Muscle of leg (tissue), 11 donors: ENCODE measurements around the gene TRAF1. TPM values are rescaled to one million over a fixed set of nuclear protein-coding genes. Genes with fewer than 3 reads are reported as not detected.

Source experiments
- DNase-seq: peaks from one replicate; pipeline ENCODE4 v3.0.0; 2013
- H3K27ac ChIP-seq: one replicate; pipeline ENCODE4 v1.5.1; 2013; ENCODE audit warnings: mild to moderate bottlenecking, low read length, control low read depth
- H3K27me3 ChIP-seq: one replicate; pipeline ENCODE4 v1.6.1; 2013; ENCODE audit warnings: low read length; ENCODE audit not compliant: control insufficient read depth, insufficient read depth
- H3K36me3 ChIP-seq: one replicate; pipeline ENCODE4 v1.6.1; 2013; ENCODE audit warnings: low read length; ENCODE audit not compliant: control insufficient read depth, insufficient read depth
- H3K4me1 ChIP-seq: one replicate; pipeline ENCODE4 v1.6.1; 2013; ENCODE audit warnings: low read length; ENCODE audit not compliant: control insufficient read depth, insufficient read depth
- H3K4me3 ChIP-seq: one replicate; pipeline ENCODE4 v1.5.1; 2013; ENCODE audit warnings: low read length, control low read depth
- H3K9me3 ChIP-seq: replicated peaks from 2 replicates; pipeline ENCODE4 v1.6.1; 2013; ENCODE audit warnings: low read depth, low read length; ENCODE audit not compliant: control insufficient read depth
- WGBS: methylation state at CpG from one replicate; pipeline ENCODE4 v1.1.5; 2013; ENCODE audit warnings: missing lambda C conversion rate; ENCODE audit not compliant: insufficient coverage; 5-methylcytosine and 5-hydroxymethylcytosine counted together
- polyA plus RNA-seq, 8 donors: library from polyadenylated mRNA; unstranded; fragments of 120-200 nt; gene quantifications; one replicate each; pipeline versions ENCODE4 v1.2.1 to v1.2.3, GENCODE V29; 2013; ENCODE audit warnings: inconsistent platforms in 1 of 8, low replicate concordance in 1 of 8; ENCODE audit not compliant: insufficient read length in 8 of 8, insufficient read depth in 1 of 8
- total RNA-seq: library from RNA; stranded (reverse); fragments of 120-200 nt; gene quantifications from one replicate; pipeline ENCODE4 v1.2.4, GENCODE V29; 2013

TRAF1 gene
- total and polyA plus RNA-seq, 9 donors, result 3.1 to 5.2 (median 3.5) TPM

DNA sequence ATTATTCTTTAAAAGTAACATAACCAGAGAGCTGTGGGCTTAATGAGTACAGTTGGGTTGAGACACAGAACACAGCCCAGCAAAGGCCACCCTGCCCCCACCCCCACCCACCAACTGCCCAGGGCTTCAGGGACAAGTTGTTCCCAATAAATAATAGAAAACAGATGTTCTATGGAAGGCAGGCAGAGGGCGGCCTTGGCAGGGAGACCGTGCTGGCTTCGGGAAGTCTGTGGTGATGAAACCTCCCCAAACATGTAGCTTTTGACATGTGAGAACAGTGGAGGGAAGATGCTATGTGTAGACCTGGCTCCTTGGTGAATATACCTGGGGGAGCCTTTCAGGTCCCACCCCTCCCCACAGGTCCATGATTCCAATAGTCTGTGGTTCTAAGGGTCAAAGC is 10.0 kb downstream of the TRAF1 start:
- Histone ChIP-seq H3K27me3 (no peaks in the 10 kb centered on the region), H3K4me1 (peaks cover 28% of the 10 kb centered on the region), H3K27ac (no peak overlapping the region), H3K9me3 (no peaks in the 10 kb centered on the region), H3K36me3 (no peaks in the 10 kb centered on the region), H3K4me3 (no peak overlapping the region)
- no CpG with 5 or more reads among the region's 3 CpGs for WGBS
- peak; percentile 64 for DNase-seq

GRCh38 chr9:120915854-120916470 is 10.6 kb downstream of the TRAF1 start:
- Histone ChIP-seq H3K36me3 (no peaks in the 10 kb centered on the region), H3K27ac (no peak overlapping the region)

DNA sequence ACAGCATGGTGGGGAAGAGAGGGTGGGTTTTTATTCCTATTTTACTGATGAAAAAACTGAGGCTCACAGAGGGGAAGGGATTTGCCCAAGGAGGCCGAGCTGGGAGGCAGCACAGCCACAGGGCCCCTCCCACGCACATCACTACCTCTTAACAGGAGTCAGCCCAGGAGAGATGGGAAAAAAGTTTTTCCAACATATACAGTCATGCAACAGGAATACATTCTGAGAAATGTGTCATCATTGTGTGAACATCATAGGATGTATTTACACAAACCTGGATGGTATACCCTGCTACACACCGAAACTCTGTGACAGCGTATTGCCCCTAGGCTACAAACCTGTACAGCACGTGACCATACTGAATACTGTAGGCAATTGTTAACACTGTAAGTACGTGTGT is 11.6 kb downstream of the TRAF1 start:
- H3K4me3 ChIP-seq, result no peak overlapping the region
- no peaks in the 10 kb centered on the region for H3K9me3 ChIP-seq
- H3K27ac ChIP-seq, result no peak overlapping the region
- no peaks in the 10 kb centered on the region for H3K27me3 ChIP-seq
- no CpG with 5 or more reads among the region's 6 CpGs for WGBS
- no peak for DNase-seq
- peaks cover 21% of the 10 kb centered on the region for H3K4me1 ChIP-seq
- peaks cover under 1% of the 10 kb centered on the region for H3K36me3 ChIP-seq

More at GRCh38 chr9:120915854-120916470, 10.6 kb downstream of the TRAF1 start:
- WGBS, result no CpG with 5 or more reads among the region's 5 CpGs
- H3K4me3 ChIP-seq, result no peak overlapping the region
- H3K4me1 ChIP-seq, result peaks cover 28% of the 10 kb centered on the region
- no peaks in the 10 kb centered on the region for H3K9me3 ChIP-seq
- no peak for DNase-seq
- H3K27me3 ChIP-seq, result no peaks in the 10 kb centered on the region

DNA sequence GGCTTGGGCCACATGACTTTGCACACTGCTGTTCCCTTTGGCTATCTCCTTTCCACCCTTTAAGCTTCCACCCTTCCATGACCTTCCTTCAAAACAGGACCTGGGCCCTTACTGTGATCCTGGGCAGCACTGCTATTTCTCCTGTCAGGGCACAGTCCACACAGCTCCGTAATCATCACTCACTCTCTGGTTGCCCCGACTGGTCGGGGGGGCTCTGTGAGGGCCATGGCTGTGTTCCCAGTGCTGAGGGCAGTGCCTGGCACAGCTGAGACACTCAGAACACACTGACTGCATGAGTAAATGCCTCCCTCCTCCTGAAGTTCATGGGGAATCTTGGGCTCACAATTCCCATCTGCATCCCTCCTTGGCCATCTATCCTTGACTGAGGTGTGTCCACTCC is 12.2 kb downstream of the TRAF1 start:
- DNase-seq, result no peak
- no peak overlapping the region for H3K27ac ChIP-seq
- 83% methylated on average over 3 of the region's 3 CpGs for whole genome bisulfite sequencing
- no peaks in the 10 kb centered on the region for H3K27me3 ChIP-seq
- no peak overlapping the region for H3K4me3 ChIP-seq
- no peaks in the 10 kb centered on the region for H3K9me3 ChIP-seq
- H3K36me3 ChIP-seq, result peaks cover 4% of the 10 kb centered on the region
- peaks cover 16% of the 10 kb centered on the region for H3K4me1 ChIP-seq

DNA sequence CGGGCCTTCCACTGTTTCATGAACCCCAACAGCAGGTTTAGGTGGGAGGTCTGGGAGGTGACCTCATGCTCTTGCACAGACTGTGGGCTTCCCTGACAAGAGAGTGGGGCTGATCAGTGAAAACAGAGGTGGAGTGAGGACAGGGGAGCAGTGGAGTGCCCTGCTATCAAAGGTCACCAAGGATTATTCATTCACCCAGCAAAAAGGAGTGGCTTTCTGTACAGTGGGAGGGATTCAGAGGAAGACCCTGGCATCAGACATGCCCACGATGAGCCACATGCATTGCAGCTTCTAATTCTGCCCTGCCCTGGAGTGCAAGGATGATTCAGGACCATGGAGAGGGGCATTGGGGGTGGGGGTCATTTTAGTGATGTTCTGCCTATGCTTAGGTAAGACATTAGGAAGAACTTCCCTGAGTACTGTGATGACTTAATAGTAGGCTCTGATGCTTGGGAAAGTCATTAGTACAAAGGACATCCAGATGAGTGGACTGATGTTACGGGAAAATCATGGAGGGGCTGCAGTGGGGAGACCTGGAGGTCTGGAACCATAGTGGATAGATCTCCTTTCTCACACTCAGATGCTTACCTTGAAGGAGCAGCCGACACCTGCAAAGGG is 12.8 kb downstream of the TRAF1 start:
- H3K36me3 ChIP-seq, result peaks cover 4% of the 10 kb centered on the region
- 78% methylated on average over 3 of the region's 4 CpGs for WGBS
- H3K27ac ChIP-seq, result no peak overlapping the region
- H3K4me1 ChIP-seq, result peaks cover 9% of the 10 kb centered on the region
- no peaks in the 10 kb centered on the region for H3K9me3 ChIP-seq
- no peak overlapping the region for H3K4me3 ChIP-seq
- DNase-seq, result no peak
- H3K27me3 ChIP-seq, result no peaks in the 10 kb centered on the region

DNA sequence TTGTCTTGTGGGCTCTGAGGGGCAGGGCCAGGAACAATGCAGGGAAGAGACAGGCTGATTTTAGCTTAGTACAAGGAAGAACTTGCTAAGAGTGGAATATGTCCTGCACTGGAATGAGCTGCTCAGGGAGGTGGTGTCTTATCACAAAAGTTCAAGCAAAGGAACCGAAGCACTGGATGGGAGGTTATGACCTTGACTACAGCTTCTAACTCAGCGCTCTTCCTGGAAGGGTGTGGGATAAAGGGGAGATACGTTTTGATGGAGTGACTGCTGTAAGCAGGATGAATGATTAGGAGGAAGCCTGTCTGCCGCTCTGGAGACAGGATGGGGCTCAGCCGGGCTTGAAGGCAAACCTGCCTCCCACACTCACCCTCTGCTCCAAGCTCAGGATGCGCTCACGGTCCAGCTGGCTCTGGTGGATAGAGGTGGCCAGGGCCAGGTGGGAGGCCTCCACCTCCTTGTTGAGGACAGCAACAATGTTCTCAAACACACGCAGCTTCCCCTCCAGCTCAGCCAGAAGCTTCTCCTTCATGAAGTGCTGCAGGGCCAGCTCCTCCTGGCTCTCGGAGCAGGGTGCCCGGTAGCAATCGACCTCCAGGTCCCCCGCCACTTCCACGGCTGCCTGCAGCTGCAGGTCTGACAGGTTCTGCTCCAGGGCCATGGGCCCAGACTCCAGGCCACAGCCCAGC is 13.5 kb downstream of the TRAF1 start:
- 79% methylated on average over 9 of the region's 13 CpGs for WGBS
- peaks cover 4% of the 10 kb centered on the region for H3K36me3 ChIP-seq

DNA sequence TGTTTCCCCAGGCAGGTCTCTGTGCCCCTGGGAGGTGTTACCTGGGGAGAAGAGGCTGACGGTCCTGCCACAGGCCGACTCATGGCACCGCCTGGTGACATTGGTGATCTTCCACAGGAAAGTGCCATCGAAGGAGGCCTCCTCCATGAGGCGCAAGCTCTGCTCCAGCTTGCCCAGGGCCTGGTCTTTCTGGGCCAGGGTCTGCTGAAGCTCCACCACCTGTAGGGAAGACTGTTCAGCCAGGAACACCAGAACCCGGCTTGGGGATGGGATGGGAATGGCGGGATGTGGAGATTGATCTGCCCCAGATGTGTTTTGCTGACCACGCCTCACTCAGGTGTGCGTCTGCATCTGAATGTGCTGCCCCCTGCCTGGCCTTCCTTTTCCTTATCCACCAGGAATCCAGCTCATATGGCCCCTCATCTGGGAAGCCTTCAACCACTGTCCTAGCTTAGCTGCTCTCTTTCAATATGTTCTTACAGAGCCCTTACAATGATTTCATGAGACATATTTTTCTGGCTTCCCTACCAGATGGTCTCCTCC is 15.2 kb downstream of the TRAF1 start:
- H3K36me3 ChIP-seq, result peaks cover 4% of the 10 kb centered on the region
- WGBS, result 81% methylated on average over 8 of the region's 9 CpGs
- H3K4me3 ChIP-seq, result no peak overlapping the region
- no peaks in the 10 kb centered on the region for H3K27me3 ChIP-seq
- no peaks in the 10 kb centered on the region for H3K4me1 ChIP-seq
- no peaks in the 10 kb centered on the region for H3K9me3 ChIP-seq
- H3K27ac ChIP-seq, result no peak overlapping the region
- no peak for DNase-seq

More for the DNA sequence above, 13.5 kb downstream of the TRAF1 start:
- Histone ChIP-seq H3K27me3 (no peaks in the 10 kb centered on the region), H3K27ac (no peak overlapping the region), H3K4me1 (peaks cover 6% of the 10 kb centered on the region), H3K4me3 (no peak overlapping the region), H3K9me3 (no peaks in the 10 kb centered on the region)
- DNase-seq, result no peak

DNA sequence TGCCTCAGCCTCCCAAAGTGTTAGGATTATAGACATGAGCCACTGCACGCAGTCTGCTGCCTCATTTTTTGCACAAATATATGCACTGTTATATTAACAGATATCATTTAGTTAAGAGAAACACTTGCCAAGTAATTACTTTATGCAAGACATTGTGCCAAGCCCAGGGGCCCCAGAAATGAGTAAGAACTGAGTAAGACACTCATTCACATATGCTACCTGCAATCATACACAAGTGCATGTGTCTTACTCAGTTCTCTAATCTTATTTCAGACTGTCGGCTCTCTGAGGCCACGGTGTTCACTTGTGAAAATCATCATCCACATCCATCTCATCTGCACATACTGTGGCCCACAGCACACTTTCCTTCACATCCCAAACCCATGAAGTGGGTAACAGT is 16.0 kb downstream of the TRAF1 start:
- Histone ChIP-seq H3K4me1 (no peaks in the 10 kb centered on the region), H3K36me3 (peaks cover 4% of the 10 kb centered on the region), H3K27ac (no peak overlapping the region), H3K27me3 (no peaks in the 10 kb centered on the region), H3K4me3 (no peak overlapping the region), H3K9me3 (no peaks in the 10 kb centered on the region)
- 100% methylated on average over 1 of the region's 3 CpGs for WGBS
- DNase-seq, result no peak

DNA sequence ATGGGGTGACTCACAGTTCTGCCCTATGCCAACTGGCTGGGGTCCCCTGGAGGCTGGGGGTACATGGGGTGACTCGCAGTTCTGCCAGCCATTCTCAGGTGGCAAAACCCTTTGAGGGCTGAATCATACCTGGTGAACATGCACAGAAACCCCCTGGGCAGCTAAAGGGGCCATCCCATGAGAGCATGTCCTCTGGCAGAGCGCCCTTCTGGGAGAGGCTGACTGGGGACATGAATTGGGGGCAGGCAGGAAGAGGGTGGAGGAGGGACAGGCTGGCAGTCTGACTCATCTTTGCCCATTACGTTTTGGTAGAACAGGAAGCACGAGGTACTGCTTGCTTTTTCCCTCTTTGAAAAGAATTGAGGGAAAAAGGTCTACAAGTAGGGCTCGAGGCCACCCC is 16.7 kb downstream of the TRAF1 start:
- H3K27ac ChIP-seq, result no peak overlapping the region
- WGBS, result 80% methylated on average over 5 of the region's 5 CpGs
- H3K9me3 ChIP-seq, result no peaks in the 10 kb centered on the region
- DNase-seq, result no peak
- H3K36me3 ChIP-seq, result peaks cover 4% of the 10 kb centered on the region
- H3K4me3 ChIP-seq, result no peak overlapping the region
- no peaks in the 10 kb centered on the region for H3K4me1 ChIP-seq
- H3K27me3 ChIP-seq, result no peaks in the 10 kb centered on the region
